ENCODE measurements around the gene TMEM132C. TPM values are rescaled to one million over a fixed set of nuclear protein-coding genes. Genes with fewer than 3 reads are reported as not detected.

Gene TMEM132C
- total RNA-seq, 2 experiments from 2014 or later, result not detected

DNA sequence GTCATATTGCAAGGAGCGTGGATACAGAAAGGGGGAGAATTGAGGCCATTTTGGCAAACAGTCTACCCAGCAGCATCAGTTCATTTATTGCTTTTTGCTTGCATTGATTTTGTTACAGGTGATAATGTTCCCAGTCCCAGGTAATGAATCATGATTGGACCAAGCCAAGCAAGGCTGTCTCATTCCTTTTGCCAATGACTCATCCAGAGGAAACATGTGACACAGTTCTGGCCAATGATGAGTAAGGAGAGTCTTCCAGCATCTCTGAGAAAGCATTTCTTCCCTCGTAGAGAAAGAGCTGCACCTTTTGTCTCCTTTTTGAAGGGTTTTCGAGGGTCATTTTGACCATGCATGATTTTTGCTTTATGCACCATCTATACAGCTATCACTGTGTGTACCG is 488.6 kb downstream of the TMEM132C start:
- TF ChIP-seq, protein P1, sequence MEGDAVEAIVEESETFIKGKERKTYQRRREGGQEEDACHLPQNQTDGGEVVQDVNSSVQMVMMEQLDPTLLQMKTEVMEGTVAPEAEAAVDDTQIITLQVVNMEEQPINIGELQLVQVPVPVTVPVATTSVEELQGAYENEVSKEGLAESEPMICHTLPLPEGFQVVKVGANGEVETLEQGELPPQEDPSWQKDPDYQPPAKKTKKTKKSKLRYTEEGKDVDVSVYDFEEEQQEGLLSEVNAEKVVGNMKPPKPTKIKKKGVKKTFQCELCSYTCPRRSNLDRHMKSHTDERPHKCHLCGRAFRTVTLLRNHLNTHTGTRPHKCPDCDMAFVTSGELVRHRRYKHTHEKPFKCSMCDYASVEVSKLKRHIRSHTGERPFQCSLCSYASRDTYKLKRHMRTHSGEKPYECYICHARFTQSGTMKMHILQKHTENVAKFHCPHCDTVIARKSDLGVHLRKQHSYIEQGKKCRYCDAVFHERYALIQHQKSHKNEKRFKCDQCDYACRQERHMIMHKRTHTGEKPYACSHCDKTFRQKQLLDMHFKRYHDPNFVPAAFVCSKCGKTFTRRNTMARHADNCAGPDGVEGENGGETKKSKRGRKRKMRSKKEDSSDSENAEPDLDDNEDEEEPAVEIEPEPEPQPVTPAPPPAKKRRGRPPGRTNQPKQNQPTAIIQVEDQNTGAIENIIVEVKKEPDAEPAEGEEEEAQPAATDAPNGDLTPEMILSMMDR (conservative IDR thresholded peaks at IDR 0.05; ENCODE audit: low read length), result no peak
- TF ChIP-seq EZH2phosphoT487 (IDR thresholded peaks at IDR 0.05; ENCODE audit: borderline replicate concordance, low read depth, low read length), result no peak
- Histone ChIP-seq H2AFZ (ENCODE audit: low read length) (no peak overlapping the region), H3K79me2 (ENCODE audit: insufficient read depth, low read depth, low read length) (no peaks in the 10 kb centered on the region), H3K4me1 (ENCODE audit: insufficient read depth, low read length, poor library complexity, severe bottlenecking) (no peaks in the 10 kb centered on the region), H3K4me2 (ENCODE audit: low read length) (no peak overlapping the region), H3K9me3 (ENCODE audit: low read length) (no peaks in the 10 kb centered on the region), H3K36me3 (ENCODE audit: insufficient read depth, low read length) (no peaks in the 10 kb centered on the region), H3K4me3 (ENCODE audit: low read depth, low read length, poor library complexity, severe bottlenecking) (no peak overlapping the region), H3K9me2 (ENCODE audit: insufficient read depth, low read length) (no peaks in the 10 kb centered on the region), H3K27ac (ENCODE audit: low read depth, low read length, poor library complexity, severe bottlenecking) (no peak overlapping the region), H4K20me1 (ENCODE audit: insufficient read depth, low read length) (no peaks in the 10 kb centered on the region)
- no peak for DNase-seq (ENCODE audit: low spot score)
- no TSS peak for BruUV-seq (replicated peaks)
- CTCF ChIA-PET (ENCODE audit: unreplicated experiment), result no interaction called here
- intact Hi-C loops (cut with micrococcal nuclease; ENCODE audit: unreplicated experiment), result no loop called here
- POLR2A ChIA-PET, result no interaction called here

Small RNA genes lying within 50 kb of the gene (microRNA-seq; reads per million reads assigned to microRNA genes)
- not detected for gene MIR3612 (ENCODE audit: borderline replicate concordance)
- not detected for gene MIR4419B (ENCODE audit: borderline replicate concordance)

Small RNA genes lying within 50 kb of the gene (small RNA-seq; reads per million reads assigned to genes)
- not detected for gene MIR3612
- gene MIR4419B, result not detected

Data from OCI-LY7 (cell line).